NCI-H1105 (cell line): ENCODE results near the gene MMP20.
"Not testable (repeated sequence)": the region's sequence is repeated elsewhere in the genome, so short reads cannot be mapped to it uniquely, and the experiment has no call there.

Source experiments
- DNase-seq: peaks from one replicate; lab custom pipeline; 2025; lab: John Stamatoyannopoulos, UW

MMP20 gene

DNA sequence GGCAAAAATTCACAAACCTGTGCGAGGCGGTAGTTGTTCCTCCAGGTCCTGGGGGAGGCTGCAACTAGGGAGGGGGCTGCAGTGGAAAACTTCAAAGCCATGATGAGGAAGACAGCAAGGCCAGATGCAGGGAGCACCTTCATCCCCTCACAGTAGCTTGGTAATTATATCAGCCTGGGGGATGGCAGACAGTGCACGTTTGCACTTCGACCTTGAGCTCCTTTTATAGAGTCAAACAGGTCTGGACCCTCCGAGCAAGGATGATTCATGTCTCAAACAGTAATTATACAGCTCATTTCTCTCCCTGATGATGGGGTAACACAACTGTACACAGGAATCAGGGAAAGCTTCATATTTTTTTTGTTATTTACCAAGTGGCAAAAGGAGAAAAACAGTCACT lies at the start of gene MMP20:
Gene MMP20, minus strand, starts transcription at position 156 of the 400 bp plus-strand sequence. Its CDS starts 13 bp downstream, at position 143.
- DNase-seq, result no peak

- DNase-seq, result no peak
Measured at GRCh38 chr11:102669664-102670063, 44.5 kb upstream of the MMP20 start.

DNA sequence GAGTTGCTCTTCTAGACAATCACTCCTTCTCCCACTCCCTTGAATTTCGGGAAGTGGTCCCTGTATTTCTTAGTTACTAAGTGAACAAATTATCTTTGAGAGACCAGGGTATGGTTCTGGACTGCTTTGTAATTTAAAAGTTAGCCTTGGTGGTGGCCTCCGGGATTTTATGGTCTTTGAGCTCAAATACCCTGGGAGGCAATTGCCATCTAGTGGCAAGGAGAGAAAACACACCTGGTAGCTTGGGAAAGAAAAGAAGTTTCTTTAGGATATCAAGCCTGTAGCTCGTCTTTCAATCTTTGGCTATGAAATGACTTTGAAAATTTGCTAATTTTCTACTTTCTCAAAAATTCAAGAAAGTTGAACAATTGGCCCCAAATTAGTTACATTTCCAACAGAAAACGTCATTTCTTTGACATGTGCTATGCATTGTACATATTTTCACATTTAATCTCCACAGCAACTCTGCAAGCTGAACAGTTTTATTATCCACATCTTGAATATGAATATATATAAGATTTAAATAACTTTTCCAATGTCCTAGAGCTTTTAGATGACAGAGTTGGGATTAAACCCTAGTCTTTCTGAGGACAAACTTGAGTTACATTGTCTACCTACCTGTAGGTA lies 41.3 kb upstream of the MMP20 start:
- DNase-seq, result peak; percentile 21

DNA sequence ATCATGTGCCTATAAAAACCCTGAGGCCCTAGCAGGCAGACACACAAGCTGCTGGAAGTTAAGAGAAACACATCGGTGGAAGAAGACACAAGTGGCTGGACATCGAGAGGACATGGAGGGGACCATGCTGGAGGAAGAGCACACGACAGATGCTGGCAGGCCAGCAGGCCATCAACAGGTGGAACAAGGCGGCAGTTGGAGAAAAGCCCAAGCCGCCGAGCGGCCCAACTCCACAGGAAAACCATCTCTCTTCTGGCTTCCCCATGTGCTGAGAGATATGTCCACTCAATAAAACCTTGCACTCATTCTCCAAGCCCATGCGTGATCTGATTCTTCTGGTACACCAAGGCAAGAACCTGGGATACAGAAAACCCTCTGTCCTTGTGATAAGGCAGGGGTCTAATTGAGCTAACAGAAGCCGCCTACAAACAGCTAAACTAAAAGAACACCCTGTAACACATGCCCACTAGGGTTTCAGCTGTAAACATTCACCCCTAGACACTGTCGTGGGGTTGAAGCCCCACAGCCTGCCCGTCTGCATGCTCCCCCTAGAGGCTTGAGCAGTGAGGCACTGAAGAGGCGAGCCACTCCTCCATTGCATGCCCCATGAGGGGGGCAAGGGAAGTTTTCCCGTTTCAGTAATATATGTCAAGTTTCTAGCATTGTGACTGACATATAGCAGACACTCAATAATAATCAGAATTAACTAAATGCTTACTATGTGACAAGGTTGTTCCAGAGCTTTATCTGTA lies 39.0 kb upstream of the MMP20 start:
- no peak for DNase-seq

- no peak for DNase-seq
Measured at GRCh38 chr11:102662607-102663006, 37.5 kb upstream of the MMP20 start.

DNA sequence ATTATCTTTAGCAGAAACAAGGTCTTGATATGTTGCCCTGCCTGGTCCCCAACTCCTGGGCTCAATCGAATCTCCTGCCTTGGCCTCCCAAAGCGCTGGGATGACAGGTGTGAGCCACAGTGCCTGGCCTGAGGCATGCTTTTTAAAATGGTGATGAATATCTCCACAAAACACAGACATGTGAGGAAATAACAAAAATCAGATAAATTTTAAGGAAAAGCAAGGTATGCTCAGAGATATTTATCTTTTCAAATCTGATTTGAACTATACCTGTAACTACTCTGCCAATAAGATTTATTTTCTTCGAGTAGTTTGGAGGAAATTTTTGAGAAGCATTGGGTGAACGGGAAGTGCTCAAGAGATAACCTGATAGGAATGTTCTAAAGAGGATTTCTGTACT lies 35.9 kb upstream of the MMP20 start:
- no peak for DNase-seq

- DNase-seq, result no peak
Measured at GRCh38 chr11:102656528-102656927, 31.4 kb upstream of the MMP20 start.

GRCh38 chr11:102655547-102655946 lies 30.4 kb upstream of the MMP20 start:
- DNase-seq, result no peak

GRCh38 chr11:102654761-102655160 lies 29.6 kb upstream of the MMP20 start:
- no peak for DNase-seq

GRCh38 chr11:102653744-102654291 lies 28.7 kb upstream of the MMP20 start:
- DNase-seq, result no peak

GRCh38 chr11:102647430-102647829 lies 22.3 kb upstream of the MMP20 start:
- DNase-seq, result no peak

DNA sequence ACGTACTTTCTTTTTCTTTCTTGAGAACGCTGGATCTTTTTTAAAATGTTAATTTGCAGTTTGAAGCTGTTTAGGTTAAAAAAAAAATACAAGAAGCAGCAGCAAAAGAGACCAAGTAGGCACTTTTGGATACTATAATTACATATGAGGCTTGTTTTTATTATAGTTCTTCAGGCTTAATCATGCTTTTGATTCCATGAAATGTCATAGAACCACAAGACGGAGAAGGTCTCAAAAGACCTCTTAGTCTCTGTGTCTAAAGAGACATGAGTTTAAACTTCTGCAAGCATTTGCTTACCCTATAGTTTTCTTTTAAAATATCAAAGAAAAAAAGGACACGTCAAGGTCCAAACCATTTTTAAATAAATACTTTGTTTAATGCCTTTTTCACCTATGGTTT lies 18.8 kb upstream of the MMP20 start:
- no peak for DNase-seq

DNA sequence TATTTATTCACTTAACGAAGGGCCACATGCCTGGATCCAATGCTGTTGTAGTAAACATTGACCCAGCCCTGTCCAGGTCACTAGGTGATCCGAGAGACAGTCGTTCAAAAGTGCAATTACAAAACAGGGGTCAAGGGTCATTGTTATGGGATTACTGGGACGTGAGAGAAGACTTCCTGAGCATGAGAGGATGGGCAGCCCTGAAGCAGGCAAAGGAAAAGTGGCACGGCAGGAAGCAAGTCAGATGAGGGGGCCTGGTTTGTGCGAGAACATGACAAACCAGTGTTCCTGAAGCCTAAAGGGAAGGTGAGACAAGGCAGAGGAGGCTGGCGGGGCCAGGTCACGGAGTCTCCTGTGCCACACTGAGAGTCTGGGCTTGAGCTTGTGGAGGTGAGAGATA lies 15.8 kb upstream of the MMP20 start:
- no peak for DNase-seq

GRCh38 chr11:102639656-102640055 lies 14.5 kb upstream of the MMP20 start:
- no peak for DNase-seq

DNA sequence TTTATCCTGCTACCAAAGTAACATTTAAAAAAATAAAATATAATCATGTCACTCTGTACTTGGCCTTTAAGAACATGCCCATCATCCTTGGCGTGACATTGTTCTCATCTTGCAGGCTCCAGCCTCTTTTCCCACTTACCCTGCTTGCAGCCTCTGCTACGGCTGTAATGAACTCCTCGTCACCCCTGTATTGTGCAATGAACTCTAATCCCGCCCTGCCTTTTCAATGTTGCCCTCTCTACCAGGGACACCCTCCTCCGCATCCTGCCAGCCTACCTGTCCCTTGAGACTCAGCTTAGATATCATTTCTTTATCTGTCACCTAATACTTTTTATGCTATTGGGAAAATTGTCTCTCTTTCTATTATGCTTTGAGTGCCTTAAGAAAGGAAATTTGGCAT lies 12.6 kb upstream of the MMP20 start:
- no peak for DNase-seq

DNA sequence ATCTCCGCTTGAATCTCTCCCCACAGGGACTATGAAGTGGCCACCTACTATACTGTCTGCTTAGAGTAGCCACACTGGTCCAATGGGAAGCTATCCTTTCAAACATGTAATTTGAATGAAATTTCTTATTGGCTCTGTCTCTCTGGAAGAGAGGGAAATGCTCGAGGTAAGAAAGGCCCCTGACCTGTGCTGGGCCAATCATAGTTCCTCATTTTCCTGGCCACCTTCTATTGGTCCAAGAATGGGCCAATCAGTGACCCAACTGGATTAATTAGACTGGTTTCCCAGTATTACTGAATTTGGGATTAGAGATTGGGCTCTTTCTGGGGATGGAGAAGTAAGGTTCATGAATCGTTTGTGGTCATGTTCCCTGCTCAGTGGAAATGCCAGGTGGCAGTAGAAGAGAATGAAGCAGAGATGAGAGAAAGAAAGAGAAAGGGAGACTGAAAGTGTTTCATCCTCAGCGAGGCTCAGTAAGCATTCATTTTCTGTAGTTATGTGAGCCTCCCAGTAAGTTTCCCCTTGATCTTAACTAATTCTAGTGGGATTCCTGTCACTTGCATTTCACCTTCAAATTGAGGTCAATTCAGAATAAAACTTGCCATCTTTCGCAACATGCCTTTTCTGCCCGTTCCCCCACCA lies 8.4 kb upstream of the MMP20 start:
- DNase-seq, result no peak

DNA sequence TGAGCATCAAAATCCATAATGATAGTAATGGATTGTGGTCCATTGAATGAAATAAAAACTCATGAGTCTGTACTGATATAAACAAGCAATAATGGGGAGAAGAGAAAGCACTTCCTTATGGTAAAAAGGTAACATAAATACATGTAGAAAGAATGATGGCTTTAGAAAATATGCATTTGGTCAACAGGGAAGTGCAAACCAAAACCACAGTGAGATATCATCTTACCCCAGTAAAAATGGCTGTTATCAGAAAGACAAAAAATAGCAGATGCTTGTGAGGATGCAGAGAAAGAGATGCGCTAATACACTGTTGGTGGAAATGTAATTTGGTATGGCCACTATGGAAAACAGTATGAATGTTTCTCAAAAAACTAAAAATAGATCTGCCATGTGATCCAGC lies 6.9 kb upstream of the MMP20 start:
- no peak for DNase-seq

DNA sequence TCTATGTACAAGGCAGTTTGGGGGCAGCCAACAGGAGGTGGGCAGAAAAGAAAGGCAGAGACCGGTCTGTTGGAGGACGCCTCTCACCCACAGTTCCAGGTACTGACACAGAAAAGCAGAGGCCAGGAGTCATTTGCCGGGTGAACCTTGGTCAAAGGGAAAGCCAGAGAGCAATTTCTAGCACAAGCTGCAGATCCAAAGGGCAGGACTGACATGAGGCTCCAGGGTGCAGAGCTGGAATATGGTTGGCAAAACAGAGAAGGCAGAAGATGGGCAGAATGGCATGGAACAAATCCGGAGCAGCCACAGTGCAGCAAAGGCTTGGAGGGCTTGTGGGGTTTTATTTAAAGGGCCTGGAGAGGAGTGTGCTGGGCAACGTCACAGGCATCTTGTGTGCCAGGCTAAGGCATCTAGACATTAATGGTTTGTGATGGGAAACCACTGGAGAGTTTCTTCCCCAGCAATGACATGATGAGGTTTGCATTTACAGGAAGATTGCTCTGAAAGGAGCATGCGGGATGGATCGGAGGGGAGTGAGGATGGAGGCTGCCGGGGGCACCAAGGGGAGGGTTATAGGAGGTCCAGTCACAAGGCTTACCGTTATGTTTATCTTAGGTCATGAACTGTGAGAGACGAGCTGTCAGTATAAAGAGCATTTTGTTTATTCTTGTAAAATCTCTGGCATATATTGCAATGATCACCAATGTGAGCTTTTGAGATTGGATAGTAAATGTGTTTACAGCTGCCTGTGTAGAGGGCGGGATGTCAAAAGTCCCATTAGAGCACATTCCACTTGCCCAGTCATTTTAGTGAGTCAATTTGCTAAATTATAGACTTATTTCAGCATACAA lies 5.7 kb upstream of the MMP20 start:
- no peak for DNase-seq

GRCh38 chr11:102629908-102630307 lies 4.8 kb upstream of the MMP20 start:
- not testable (repeated sequence) for DNase-seq

DNA sequence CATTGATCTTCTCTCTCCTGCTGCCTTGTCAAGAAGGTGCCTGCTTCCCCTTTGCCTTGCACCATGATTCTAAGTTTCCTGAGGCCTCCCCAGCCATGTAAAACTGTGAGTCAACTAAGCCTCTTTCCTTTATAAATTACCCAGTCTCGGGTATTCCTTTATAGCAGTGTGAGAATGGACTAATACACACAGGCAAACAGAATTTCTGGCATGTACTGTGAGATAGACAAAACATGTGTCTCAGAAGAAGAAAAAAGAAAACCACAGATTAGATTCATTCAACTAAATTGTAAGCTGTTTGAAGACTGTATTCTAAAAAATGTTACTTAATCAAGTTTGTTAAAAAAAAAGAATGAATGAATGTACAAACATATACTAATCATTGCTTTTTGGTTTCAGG lies 1.5 kb upstream of the MMP20 start:
- DNase-seq, result no peak

GRCh38 chr11:102623998-102624397 lies 1.1 kb downstream of the MMP20 start:
- no peak for DNase-seq

- no peak for DNase-seq
Measured at GRCh38 chr11:102623128-102623527, 2.0 kb downstream of the MMP20 start.
